Measurements from ENCODE around the gene SYNE1. TPM values are rescaled to one million over a fixed set of nuclear protein-coding genes. Genes with fewer than 3 reads are reported as not detected.

The SYNE1 gene
- total and polyA plus RNA-seq, 8 donors: 12.8 to 279 (median 108) TPM

DNA sequence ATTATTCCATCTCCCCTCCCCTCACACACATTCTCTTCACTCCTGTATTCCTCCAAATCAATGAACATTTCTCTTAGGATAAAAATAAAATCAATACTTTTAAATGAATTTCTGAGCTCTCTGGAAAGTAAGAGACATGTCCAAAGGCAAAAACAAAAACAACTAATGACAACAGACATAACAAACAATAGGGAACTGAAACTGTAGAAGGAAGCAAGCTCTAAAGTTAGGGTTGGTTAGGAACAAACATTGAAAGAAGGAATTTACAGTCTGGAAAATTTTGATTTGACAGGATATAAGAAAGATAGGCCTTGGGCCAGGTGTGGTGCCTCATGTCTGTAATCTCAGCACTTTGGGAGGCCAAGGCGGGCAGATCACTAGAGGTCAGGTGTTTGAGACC is 43.0 kb upstream of the SYNE1 start:
- 67 to 94% (median 79%) methylated on average over 1 of the region's 1 CpG for WGBS, 5 donors
- no peak overlapping the region for H3K4me3 ChIP-seq
- no peaks in the 10 kb centered on the region for H3K36me3 ChIP-seq
- H3K27me3 ChIP-seq: no peaks in the 10 kb centered on the region
- no peak overlapping the region for H3K27ac ChIP-seq
- no peaks in the 10 kb centered on the region for H3K4me1 ChIP-seq
- H3K9me3 ChIP-seq: no peaks in the 10 kb centered on the region
- DNase-seq: no peak
- intact Hi-C loops (cut with DNase I; ENCODE audit: low total_unique reads): no loop called here
- TF ChIP-seq POLR2AphosphoS5 (IDR thresholded peaks at IDR 0.05): no peak
- TF ChIP-seq, protein P1, sequence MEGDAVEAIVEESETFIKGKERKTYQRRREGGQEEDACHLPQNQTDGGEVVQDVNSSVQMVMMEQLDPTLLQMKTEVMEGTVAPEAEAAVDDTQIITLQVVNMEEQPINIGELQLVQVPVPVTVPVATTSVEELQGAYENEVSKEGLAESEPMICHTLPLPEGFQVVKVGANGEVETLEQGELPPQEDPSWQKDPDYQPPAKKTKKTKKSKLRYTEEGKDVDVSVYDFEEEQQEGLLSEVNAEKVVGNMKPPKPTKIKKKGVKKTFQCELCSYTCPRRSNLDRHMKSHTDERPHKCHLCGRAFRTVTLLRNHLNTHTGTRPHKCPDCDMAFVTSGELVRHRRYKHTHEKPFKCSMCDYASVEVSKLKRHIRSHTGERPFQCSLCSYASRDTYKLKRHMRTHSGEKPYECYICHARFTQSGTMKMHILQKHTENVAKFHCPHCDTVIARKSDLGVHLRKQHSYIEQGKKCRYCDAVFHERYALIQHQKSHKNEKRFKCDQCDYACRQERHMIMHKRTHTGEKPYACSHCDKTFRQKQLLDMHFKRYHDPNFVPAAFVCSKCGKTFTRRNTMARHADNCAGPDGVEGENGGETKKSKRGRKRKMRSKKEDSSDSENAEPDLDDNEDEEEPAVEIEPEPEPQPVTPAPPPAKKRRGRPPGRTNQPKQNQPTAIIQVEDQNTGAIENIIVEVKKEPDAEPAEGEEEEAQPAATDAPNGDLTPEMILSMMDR (IDR thresholded peaks at IDR 0.05): no peak

DNA sequence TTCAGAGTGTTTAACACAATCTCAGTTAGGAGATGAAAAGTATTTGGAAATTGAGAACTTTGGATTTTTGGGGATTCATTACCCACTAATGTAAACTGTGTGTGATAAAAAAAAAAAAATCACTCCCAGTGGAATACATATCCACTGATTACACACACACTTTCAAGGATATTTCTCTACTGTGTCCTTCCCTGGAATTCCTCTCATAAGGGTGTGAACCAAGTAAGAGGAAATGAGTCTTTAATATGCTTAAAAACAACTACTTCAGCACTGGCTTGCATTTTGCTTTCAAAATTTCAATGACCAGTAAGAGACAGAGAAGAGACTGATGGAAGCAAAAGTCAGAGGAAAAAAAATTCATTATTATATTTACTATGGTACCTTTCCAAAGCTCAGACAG is 36.1 kb upstream of the SYNE1 start:
- H3K27ac ChIP-seq: no peak overlapping the region
- intact Hi-C loops (cut with DNase I; ENCODE audit: low total_unique reads): no loop called here
- H3K4me3 ChIP-seq: no peak overlapping the region
- TF ChIP-seq POLR2A (IDR thresholded peaks at IDR 0.05) (no peak), EP300 (IDR thresholded peaks at IDR 0.05) (no peak), POLR2AphosphoS5 (IDR thresholded peaks at IDR 0.05) (no peak)
- TF ChIP-seq, protein P1 (IDR thresholded peaks at IDR 0.05): no peak
- H3K9me3 ChIP-seq: no peaks in the 10 kb centered on the region
- H3K4me1 ChIP-seq: no peaks in the 10 kb centered on the region
- DNase-seq: no peak
- H3K27me3 ChIP-seq: no peaks in the 10 kb centered on the region
- H3K36me3 ChIP-seq: no peaks in the 10 kb centered on the region

- TF ChIP-seq EP300 (IDR thresholded peaks at IDR 0.05) (no peak), POLR2A (IDR thresholded peaks at IDR 0.05) (no peak), POLR2AphosphoS5 (IDR thresholded peaks at IDR 0.05) (no peak)
- TF ChIP-seq, protein P1 (IDR thresholded peaks at IDR 0.05): no peak
- no peak for DNase-seq
- Histone ChIP-seq H3K9me3 (no peaks in the 10 kb centered on the region), H3K36me3 (no peaks in the 10 kb centered on the region), H3K4me1 (no peaks in the 10 kb centered on the region), H3K27me3 (no peaks in the 10 kb centered on the region), H3K27ac (no peak overlapping the region), H3K4me3 (no peak overlapping the region)
- WGBS, 5 donors: 47 to 70% (median 53%) methylated on average over 4 of the region's 4 CpGs
- intact Hi-C loops (cut with DNase I; ENCODE audit: low total_unique reads): no loop called here
Measured at GRCh38 chr6:152671171-152671570, 34.0 kb upstream of the SYNE1 start.

DNA sequence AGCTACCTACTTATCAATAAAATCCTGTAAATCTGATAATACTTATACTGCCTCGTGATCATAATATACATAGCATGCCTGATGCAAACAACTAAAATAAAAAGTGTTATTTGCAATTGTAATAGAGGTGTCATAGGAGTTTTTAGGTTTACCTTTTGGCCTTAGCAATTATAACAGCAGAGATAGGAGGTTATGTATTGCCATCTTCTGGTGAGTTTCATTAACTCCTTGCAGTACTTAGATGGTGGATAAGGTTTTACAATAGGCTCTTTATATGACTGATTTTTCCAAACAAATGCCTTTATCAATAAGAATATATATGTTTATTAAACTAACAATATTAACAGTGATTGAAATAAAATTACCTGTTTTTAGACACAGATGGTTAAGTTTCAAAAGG is 32.7 kb upstream of the SYNE1 start:
- no peaks in the 10 kb centered on the region for H3K4me1 ChIP-seq
- no peak overlapping the region for H3K4me3 ChIP-seq
- H3K36me3 ChIP-seq: no peaks in the 10 kb centered on the region
- DNase-seq: peak in 1 of 2 donors; percentile 41
- H3K27me3 ChIP-seq: no peaks in the 10 kb centered on the region
- 12 to 32% (median 16%) methylated on average over 1 of the region's 1 CpG for WGBS, 5 donors
- no peaks in the 10 kb centered on the region for H3K9me3 ChIP-seq
- intact Hi-C loops (cut with DNase I; ENCODE audit: low total_unique reads): no loop called here
- H3K27ac ChIP-seq: no peak overlapping the region
- TF ChIP-seq POLR2AphosphoS5 (IDR thresholded peaks at IDR 0.05) (no peak), EP300 (IDR thresholded peaks at IDR 0.05) (no peak)
- TF ChIP-seq, protein P1 (IDR thresholded peaks at IDR 0.05): peak in 3 of 7 experiments; percentile 5 to 34 (median 27)
